Adrenal gland (tissue), 5 donors: ENCODE measurements around the gene PURB.
A peak's percentile ranks its signal among the peaks of the same experiment; 100 is the strongest.

Experiments
- POLR2A ChIP-seq, 2 donors: fragments of 450-650 bp; IDR thresholded peaks; one replicate each; pipeline ENCODE4 v1.6.1; 2017; ENCODE audit warnings: antibody characterized with exemption in 2 of 2, mild to moderate bottlenecking in 2 of 2, moderate library complexity in 1 of 2
- TF ChIP-seq, protein P1 (sequence below), 6 experiments: fragments of 450-650 bp in 4 of 6; fragments of 200-600 bp in 2 of 6; sonication (generic) in 1 of 6; IDR thresholded peaks; 1 replicate in 5 of 6; 2 replicates in 1 of 6; pipeline versions ENCODE4 v1.5.1 to v1.8.0; 2016 to 2021; ENCODE audit warnings: antibody characterized with exemption in 6 of 6, mild to moderate bottlenecking in 2 of 6, moderate library complexity in 1 of 6
- donor health status: DM: no; HTN: no; CAD: no.

DNA sequence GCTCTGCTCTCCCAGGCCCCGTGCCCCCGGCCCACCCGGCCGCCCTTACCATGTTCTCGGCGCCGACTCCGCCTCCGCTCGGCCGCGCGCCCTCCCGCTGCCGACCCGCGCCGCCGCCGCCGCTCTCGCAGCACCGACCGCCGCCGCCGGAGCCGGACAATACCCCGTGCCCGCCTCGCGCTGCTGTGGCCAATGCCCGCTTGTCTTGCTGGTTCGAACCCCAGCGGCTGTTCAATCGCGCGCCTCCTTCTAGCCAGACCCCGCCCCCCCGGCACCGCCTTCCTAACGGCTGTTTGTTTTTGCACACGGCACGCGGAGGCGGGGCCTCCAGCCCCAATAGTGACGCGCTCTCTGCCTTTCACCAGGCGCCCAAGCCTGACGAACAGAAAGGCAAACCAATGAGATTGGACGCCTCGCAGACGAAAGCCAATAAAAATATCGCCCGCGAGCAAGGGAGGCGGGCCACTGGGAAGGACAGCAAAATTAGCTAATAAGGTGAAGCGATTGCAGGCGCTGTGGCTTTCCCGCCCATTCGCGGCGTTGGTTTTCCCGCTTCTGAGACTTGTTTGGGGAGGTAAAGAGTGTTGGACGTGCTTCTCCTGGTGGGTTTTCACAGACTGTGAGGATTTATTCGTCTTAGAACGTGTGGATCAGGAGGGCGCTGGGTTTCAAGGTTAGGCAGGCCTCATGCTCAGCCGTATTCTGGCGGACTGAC lies 37.3 kb downstream of the PURB start, which contains the start of gene H2AZ2:
- TF ChIP-seq, protein P1, sequence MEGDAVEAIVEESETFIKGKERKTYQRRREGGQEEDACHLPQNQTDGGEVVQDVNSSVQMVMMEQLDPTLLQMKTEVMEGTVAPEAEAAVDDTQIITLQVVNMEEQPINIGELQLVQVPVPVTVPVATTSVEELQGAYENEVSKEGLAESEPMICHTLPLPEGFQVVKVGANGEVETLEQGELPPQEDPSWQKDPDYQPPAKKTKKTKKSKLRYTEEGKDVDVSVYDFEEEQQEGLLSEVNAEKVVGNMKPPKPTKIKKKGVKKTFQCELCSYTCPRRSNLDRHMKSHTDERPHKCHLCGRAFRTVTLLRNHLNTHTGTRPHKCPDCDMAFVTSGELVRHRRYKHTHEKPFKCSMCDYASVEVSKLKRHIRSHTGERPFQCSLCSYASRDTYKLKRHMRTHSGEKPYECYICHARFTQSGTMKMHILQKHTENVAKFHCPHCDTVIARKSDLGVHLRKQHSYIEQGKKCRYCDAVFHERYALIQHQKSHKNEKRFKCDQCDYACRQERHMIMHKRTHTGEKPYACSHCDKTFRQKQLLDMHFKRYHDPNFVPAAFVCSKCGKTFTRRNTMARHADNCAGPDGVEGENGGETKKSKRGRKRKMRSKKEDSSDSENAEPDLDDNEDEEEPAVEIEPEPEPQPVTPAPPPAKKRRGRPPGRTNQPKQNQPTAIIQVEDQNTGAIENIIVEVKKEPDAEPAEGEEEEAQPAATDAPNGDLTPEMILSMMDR (IDR thresholded peaks at IDR 0.05) = peak in 1 of 6 experiments; percentile 38
- peak; percentile 92 to 94 for TF ChIP-seq POLR2A (IDR thresholded peaks at IDR 0.05)
